HepG2 (cell line): ENCODE data around the gene FBN3. TPM values are rescaled to one million over a fixed set of nuclear protein-coding genes. Genes with fewer than 3 reads are reported as not detected.

Experiments used
- ATAC-seq: fragments of 200-7000 bp; cut with Tn5 transposase; 3 replicates; pipeline ENCODE4 v1.9.1; 2020; ENCODE audit warnings: mild to moderate bottlenecking, moderate library complexity
- BruUV-seq: library from RNA; stranded (reverse); fragments of 400-500 nt; replicated peaks from 2 replicates; lab custom pipeline; 2021; lab: Mats Ljungman, UMichigan
- CTCF ChIA-PET: fragments of 300-600 bp; formaldehyde crosslinking; extraction: SDS; loops from one replicate; lab custom pipeline; 2021; ENCODE audit warnings: low total read pairs, inconsistent platforms, low intra/inter-chr PET ratio; lab: Yijun Ruan, JAX
- POLR2A ChIA-PET: fragments of 350-600 bp; sonication (Branson Sonifier 250); formaldehyde crosslinking; loops from one replicate; lab custom pipeline; 2020; ENCODE audit warnings: antibody characterized with exemption, inconsistent platforms; lab: Yijun Ruan, JAX
- DNase-seq: peaks from one replicate; pipeline ENCODE4 v3.0.0-alpha.2; 2015; ENCODE audit warnings: low spot score
- FAIRE-seq: peaks from 3 replicates; lab custom pipeline; 2011; peaks lifted over from hg19 to GRCh38; lab: Jason Lieb, UNC
- H2AFZ ChIP-seq: one replicate; pipeline ENCODE4 v1.6.1; 2011; ENCODE audit warnings: low read length, inconsistent platforms
- H3K27ac ChIP-seq: fragments of 300-600 bp; 3 replicates; pipeline ENCODE4 v1.8.0; 2011; ENCODE audit warnings: mixed run types, mild to moderate bottlenecking, mixed read lengths, low read length, inconsistent platforms; ENCODE audit not compliant: insufficient read depth; ENCODE audit errors: extremely low read length
- H3K27me3 ChIP-seq, 2 experiments: fragments of 200-600 bp in 1 of 2; 2 replicates in 1 of 2; 3 replicates in 1 of 2; pipeline versions ENCODE4 v1.6.0 to v1.8.0; 2011; ENCODE audit warnings: low read length in 2 of 2, mild to moderate bottlenecking in 2 of 2, moderate library complexity in 2 of 2, inconsistent platforms in 1 of 2; ENCODE audit not compliant: insufficient read depth in 2 of 2, control insufficient read depth in 1 of 2
- H3K36me3 ChIP-seq, 2 experiments: fragments of 200-600 bp in 1 of 2; replicated peaks in 1 of 2; 2 replicates in 1 of 2; 3 replicates in 1 of 2; pipeline versions ENCODE4 v1.5.1 to v1.8.0; 2011; ENCODE audit warnings: low read length in 2 of 2, inconsistent platforms in 1 of 2; ENCODE audit not compliant: insufficient read depth in 2 of 2, control insufficient read depth in 1 of 2
- H3K4me1 ChIP-seq: 2 replicates; pipeline ENCODE4 v1.5.1; 2012; ENCODE audit warnings: low read length, inconsistent platforms; ENCODE audit not compliant: insufficient read depth
- H3K4me2 ChIP-seq: 2 replicates; pipeline ENCODE4 v1.6.0; 2011; ENCODE audit warnings: low read depth, low read length, inconsistent platforms
- H3K4me3 ChIP-seq, 3 experiments: fragments of 200-600 bp in 1 of 3; sonication (generic), shearing (Covaris generic) in 1 of 3; replicated peaks in 1 of 3; 2 replicates each; pipeline ENCODE4 v1.5.1; 2011 to 2016; ENCODE audit warnings: low read length in 3 of 3, inconsistent platforms in 2 of 3, low read depth in 2 of 3, mild to moderate bottlenecking in 2 of 3, control low read depth in 1 of 3, mixed read lengths in 1 of 3; ENCODE audit not compliant: insufficient read depth in 1 of 3
- H3K79me2 ChIP-seq: one replicate; pipeline ENCODE4 v1.6.1; 2011; ENCODE audit warnings: low read length, inconsistent platforms; ENCODE audit not compliant: insufficient read depth
- H3K9ac ChIP-seq: 2 replicates; pipeline ENCODE4 v1.6.0; 2011; ENCODE audit warnings: mild to moderate bottlenecking, low read depth, low read length, inconsistent platforms; ENCODE audit not compliant: insufficient read depth
- H3K9me3 ChIP-seq: 2 replicates; pipeline ENCODE4 v1.5.1; 2012; ENCODE audit warnings: mild to moderate bottlenecking, low read length
- H4K20me1 ChIP-seq: 2 replicates; pipeline ENCODE4 v1.6.0; 2011; ENCODE audit warnings: inconsistent platforms, mild to moderate bottlenecking, low read length, moderate library complexity; ENCODE audit not compliant: insufficient read depth
- ARID2 ChIP-seq: sonication (generic); formaldehyde crosslinking; IDR thresholded peaks from 2 replicates; pipeline ENCODE4 v1.8.1; 2022; ENCODE audit warnings: mild to moderate bottlenecking, missing genetic modification reagents, borderline replicate concordance
- EEA1 ChIP-seq: sonication (generic); formaldehyde crosslinking; IDR thresholded peaks from 2 replicates; pipeline ENCODE4 v1.5.1; 2020; ENCODE audit warnings: mild to moderate bottlenecking, missing genetic modification reagents, borderline replicate concordance
- HNRNPLL ChIP-seq: fragments of 200-400 bp; formaldehyde crosslinking; IDR thresholded peaks from 2 replicates; pipeline ENCODE4 v1.6.1; 2017; ENCODE audit warnings: mild to moderate bottlenecking, low read depth, low read length; ENCODE audit not compliant: poor library complexity, severe bottlenecking
- MAFK ChIP-seq, 2 experiments: IDR thresholded peaks in 1 of 2; conservative IDR thresholded peaks in 1 of 2; 2 replicates each; pipeline ENCODE4 v1.6.1; 2011; ENCODE audit warnings: improper control_type of control experiment in 2 of 2, low read length in 2 of 2
- ZEB1 ChIP-seq: IDR thresholded peaks from 2 replicates; pipeline ENCODE4 v1.6.1; 2012; ENCODE audit warnings: mild to moderate bottlenecking, low read depth, inconsistent platforms; ENCODE audit not compliant: insufficient replicate concordance
- ZMYM2 ChIP-seq: sonication (generic); formaldehyde crosslinking; IDR thresholded peaks from 2 replicates; pipeline ENCODE4 v1.8.0; 2022; ENCODE audit warnings: mild to moderate bottlenecking, missing genetic modification reagents
- WGBS: methylation state at CpG from one replicate; pipeline ENCODE4 v1.1.6; 2017; ENCODE audit warnings: low lambda C conversion rate; 5-methylcytosine and 5-hydroxymethylcytosine counted together
- in situ Hi-C: cut with HindIII; loops from 2 replicates; pipeline ENCODE4 v1.10.0; 2017; ENCODE audit warnings: low pct_unique_long_range_greater_than_20kb; ENCODE audit not compliant: extremely low pct_ligation_motif_present
- intact Hi-C: fragments of 100-400 bp; cut with micrococcal nuclease; formaldehyde crosslinking; loops from one replicate; pipeline ENCODE4 v1.10.0; 2022; ENCODE audit not compliant: unreplicated experiment
- polyA plus RNA-seq, 8 experiments: library from polyadenylated mRNA; depleted of rRNA in 3 of 8; stranded (reverse) in 7 of 8; unstranded in 1 of 8; fragments of >200 nt; fragmentation: Illumina TruSeq in 4 of 8; extraction: Trizol in 4 of 8; gene quantifications; 2 replicates each; pipeline versions ENCODE4 v1.2.1 to v1.2.3, GENCODE V29; 2011 to 2016; ENCODE audit warnings: low read depth in 4 of 8, missing spikeins in 1 of 8, mixed read lengths in 1 of 8; ENCODE audit not compliant: insufficient read depth in 1 of 8
- total RNA-seq, 5 experiments: library from RNA; depleted of rRNA; stranded (reverse); fragments of >200 nt; fragmentation: Illumina TruSeq; extraction: Trizol; gene quantifications; 2 replicates each; pipeline ENCODE4 v1.2.3, GENCODE V29; 2016; ENCODE audit warnings: low read depth in 1 of 5
- TF ChIP-seq, protein P1 (sequence below): IDR thresholded peaks from 2 replicates; pipeline ENCODE4 v1.6.1; 2016; ENCODE audit warnings: low read depth, missing genetic modification reagents, missing compliant biosample characterization
- TF ChIP-seq, protein P2 (sequence below): sonication (generic); formaldehyde crosslinking; IDR thresholded peaks from 2 replicates; pipeline ENCODE4 v1.4.0; 2020; ENCODE audit warnings: missing genetic modification reagents, borderline replicate concordance
- TF ChIP-seq, protein P3 (sequence below): sonication (generic); formaldehyde crosslinking; IDR thresholded peaks from 2 replicates; pipeline ENCODE4 v1.5.1; 2020; ENCODE audit warnings: mild to moderate bottlenecking, moderate library complexity, missing genetic modification reagents

Gene FBN3
- total and polyA plus RNA-seq, 2 of the 13 experiments (the other 11 are each of a cell fraction or from before 2014, with no cell fraction given): 0.20 to 1.3 TPM

DNA sequence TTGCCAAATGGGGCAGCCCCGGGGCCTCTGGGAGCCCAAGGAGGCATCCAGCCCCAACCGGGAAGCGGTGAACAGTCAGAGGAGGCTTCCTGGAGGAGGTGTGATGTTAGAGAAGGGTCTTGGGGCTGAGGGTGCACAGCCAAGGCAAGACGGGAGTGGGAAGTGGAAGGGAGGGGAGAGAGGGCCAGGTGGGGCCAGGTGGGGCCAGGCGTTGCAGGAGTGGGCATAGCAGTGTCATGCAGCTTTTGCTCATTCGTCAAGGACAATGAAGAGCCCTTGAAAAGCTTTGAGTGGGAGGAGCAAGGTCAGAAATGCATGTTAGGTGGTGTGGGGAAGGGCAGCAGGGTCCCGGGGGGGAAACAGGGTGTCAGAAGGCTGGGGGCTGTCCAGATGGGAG, 1.8 kb downstream of the FBN3 start (continued):
- TF ChIP-seq, protein P1, sequence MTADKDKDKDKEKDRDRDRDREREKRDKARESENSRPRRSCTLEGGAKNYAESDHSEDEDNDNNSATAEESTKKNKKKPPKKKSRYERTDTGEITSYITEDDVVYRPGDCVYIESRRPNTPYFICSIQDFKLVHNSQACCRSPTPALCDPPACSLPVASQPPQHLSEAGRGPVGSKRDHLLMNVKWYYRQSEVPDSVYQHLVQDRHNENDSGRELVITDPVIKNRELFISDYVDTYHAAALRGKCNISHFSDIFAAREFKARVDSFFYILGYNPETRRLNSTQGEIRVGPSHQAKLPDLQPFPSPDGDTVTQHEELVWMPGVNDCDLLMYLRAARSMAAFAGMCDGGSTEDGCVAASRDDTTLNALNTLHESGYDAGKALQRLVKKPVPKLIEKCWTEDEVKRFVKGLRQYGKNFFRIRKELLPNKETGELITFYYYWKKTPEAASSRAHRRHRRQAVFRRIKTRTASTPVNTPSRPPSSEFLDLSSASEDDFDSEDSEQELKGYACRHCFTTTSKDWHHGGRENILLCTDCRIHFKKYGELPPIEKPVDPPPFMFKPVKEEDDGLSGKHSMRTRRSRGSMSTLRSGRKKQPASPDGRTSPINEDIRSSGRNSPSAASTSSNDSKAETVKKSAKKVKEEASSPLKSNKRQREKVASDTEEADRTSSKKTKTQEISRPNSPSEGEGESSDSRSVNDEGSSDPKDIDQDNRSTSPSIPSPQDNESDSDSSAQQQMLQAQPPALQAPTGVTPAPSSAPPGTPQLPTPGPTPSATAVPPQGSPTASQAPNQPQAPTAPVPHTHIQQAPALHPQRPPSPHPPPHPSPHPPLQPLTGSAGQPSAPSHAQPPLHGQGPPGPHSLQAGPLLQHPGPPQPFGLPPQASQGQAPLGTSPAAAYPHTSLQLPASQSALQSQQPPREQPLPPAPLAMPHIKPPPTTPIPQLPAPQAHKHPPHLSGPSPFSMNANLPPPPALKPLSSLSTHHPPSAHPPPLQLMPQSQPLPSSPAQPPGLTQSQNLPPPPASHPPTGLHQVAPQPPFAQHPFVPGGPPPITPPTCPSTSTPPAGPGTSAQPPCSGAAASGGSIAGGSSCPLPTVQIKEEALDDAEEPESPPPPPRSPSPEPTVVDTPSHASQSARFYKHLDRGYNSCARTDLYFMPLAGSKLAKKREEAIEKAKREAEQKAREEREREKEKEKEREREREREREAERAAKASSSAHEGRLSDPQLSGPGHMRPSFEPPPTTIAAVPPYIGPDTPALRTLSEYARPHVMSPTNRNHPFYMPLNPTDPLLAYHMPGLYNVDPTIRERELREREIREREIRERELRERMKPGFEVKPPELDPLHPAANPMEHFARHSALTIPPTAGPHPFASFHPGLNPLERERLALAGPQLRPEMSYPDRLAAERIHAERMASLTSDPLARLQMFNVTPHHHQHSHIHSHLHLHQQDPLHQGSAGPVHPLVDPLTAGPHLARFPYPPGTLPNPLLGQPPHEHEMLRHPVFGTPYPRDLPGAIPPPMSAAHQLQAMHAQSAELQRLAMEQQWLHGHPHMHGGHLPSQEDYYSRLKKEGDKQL: no peak
- no peak for TF ChIP-seq ZEB1
- TF ChIP-seq, all 625 proteins: peak for 0

DNA sequence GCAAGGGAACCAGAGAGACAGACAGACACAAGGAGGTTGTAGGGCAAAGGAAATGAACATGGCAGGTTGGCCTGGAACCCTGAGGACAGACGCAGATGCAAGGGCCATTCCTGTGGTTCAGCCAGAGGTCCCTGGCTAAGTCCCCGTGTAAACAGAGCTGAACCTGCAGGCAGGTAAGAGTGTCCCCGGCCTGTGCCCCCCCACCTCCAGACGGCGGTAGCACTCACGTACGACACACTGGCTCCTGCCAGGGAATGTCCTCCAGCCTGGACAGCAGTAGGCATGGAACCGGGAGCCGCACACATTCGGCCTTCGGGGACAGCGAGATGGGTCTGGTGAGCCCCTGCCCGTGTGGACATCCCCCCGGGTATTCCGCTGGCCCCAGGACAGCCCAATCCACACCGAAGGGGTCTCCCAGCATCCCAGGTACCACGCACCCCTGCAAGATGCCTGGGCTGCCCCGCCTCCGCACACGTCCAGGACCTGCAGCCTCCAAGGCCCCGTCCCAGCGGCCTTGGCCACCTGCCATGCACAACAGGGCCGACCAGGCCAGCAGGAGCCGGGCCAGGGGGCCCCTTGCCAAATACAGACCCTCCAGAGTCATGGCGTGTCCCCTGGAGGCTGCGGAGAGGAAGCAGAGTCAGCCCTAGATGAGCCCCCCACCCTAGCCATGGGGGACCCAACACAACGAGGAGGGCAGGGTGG, 2.4 kb downstream of the FBN3 start:
- Histone ChIP-seq H4K20me1 (no peaks in the 10 kb centered on the region), H3K79me2 (no peaks in the 10 kb centered on the region), H2AFZ (no peak overlapping the region), H3K36me3 (no peaks in the 10 kb centered on the region), H3K4me2 (no peak overlapping the region; the same call in 1 of the 2 replicates), H3K27ac (no peak overlapping the region), H3K4me3 (no peak overlapping the region; a peak in 1 of 6 replicates), H3K9me3 (no peaks in the 10 kb centered on the region), H3K4me1 (peaks cover 82% of the 10 kb centered on the region), H3K27me3 (peaks cover 10 to 37% of the 10 kb centered on the region in 2 experiments; a peak in 4 of 5 replicates), H3K9ac (no peak overlapping the region)
- intact Hi-C loops (no loop called here), in situ Hi-C loops (no loop called here)
- DNase-seq: no peak
- POLR2A ChIA-PET: no interaction called here
- TF ChIP-seq HNRNPLL (peak; percentile 15), MAFK (conservative IDR thresholded peaks at IDR 0.05 in 1 of 2, IDR thresholded peaks at IDR 0.05 in 1 of 2; ENCODE audit: low read length in 2 of 2) (no peak), ZMYM2 (CRISPR knock-in tag) (no peak), ARID2 (CRISPR knock-in tag) (no peak), EEA1 (CRISPR knock-in tag) (no peak)
- TF ChIP-seq, protein P2, sequence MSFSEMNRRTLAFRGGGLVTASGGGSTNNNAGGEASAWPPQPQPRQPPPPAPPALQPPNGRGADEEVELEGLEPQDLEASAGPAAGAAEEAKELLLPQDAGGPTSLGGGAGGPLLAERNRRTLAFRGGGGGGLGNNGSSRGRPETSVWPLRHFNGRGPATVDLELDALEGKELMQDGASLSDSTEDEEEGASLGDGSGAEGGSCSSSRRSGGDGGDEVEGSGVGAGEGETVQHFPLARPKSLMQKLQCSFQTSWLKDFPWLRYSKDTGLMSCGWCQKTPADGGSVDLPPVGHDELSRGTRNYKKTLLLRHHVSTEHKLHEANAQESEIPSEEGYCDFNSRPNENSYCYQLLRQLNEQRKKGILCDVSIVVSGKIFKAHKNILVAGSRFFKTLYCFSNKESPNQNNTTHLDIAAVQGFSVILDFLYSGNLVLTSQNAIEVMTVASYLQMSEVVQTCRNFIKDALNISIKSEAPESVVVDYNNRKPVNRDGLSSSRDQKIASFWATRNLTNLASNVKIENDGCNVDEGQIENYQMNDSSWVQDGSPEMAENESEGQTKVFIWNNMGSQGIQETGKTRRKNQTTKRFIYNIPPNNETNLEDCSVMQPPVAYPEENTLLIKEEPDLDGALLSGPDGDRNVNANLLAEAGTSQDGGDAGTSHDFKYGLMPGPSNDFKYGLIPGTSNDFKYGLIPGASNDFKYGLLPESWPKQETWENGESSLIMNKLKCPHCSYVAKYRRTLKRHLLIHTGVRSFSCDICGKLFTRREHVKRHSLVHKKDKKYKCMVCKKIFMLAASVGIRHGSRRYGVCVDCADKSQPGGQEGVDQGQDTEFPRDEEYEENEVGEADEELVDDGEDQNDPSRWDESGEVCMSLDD: no peak
- TF ChIP-seq, protein P3, sequence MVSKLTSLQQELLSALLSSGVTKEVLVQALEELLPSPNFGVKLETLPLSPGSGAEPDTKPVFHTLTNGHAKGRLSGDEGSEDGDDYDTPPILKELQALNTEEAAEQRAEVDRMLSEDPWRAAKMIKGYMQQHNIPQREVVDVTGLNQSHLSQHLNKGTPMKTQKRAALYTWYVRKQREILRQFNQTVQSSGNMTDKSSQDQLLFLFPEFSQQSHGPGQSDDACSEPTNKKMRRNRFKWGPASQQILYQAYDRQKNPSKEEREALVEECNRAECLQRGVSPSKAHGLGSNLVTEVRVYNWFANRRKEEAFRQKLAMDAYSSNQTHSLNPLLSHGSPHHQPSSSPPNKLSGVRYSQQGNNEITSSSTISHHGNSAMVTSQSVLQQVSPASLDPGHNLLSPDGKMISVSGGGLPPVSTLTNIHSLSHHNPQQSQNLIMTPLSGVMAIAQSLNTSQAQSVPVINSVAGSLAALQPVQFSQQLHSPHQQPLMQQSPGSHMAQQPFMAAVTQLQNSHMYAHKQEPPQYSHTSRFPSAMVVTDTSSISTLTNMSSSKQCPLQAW (CRISPR knock-in tag): no peak
- CTCF ChIA-PET: no interaction called here
- FAIRE-seq: no peak
- 25% methylated on average over 1 of the region's 27 CpGs for WGBS
- BruUV-seq: no TSS peak
- ATAC-seq: no peak
